ENCODE results near the gene TRIM9. TPM values are rescaled to one million over a fixed set of nuclear protein-coding genes. Genes with fewer than 3 reads are reported as not detected.
"Not testable (repeated sequence)": the region's sequence is repeated elsewhere in the genome, so short reads cannot be mapped to it uniquely, and the experiment has no call there.

TRIM9 gene
- polyA plus RNA-seq, 4 donors = 1.0 to 3.2 (median 2.4) TPM

DNA sequence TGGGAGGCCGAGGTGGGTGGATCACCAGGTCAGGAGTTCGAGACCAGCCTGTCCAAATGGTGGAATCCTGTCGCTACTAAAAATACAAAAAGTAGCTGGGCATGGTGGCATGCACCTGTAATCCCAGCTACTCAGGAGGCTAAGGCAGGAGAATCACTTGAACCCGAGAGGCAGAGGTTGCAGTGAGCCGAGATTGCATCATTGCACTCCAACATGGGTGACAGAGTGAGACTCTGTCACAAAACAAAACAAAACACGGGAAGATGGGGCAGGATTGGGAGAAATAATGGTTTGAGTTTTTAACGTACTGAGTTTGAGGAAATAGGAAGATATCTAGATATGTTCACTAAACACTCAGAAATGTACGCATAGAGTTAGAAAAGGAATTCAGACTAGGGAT is 153.3 kb downstream of the TRIM9 start:
- not testable (repeated sequence) for DNase-seq (ENCODE audit: low read depth in 4 of 4, low spot score in 2 of 4)

DNA sequence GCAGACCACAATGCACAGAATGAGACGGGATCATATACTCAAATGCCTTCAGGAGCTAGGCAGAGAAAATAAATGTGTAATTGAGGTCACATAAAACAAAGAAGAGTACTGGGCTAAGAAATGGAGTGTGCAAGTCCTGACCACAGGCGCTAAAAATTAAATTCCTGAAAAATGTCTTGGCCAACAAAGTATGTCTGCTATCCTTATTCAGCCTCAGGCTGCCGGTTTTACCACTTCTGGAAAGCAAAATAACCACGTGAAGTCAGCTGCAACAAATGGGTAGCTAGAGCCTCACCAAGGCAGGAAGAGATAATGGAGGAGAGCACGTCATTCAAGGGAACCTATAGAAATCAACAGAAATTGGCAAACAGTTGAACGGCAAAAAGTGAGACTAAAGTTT is 153.8 kb downstream of the TRIM9 start:
- no peak for DNase-seq (ENCODE audit: low read depth in 4 of 4, low spot score in 2 of 4)

DNA sequence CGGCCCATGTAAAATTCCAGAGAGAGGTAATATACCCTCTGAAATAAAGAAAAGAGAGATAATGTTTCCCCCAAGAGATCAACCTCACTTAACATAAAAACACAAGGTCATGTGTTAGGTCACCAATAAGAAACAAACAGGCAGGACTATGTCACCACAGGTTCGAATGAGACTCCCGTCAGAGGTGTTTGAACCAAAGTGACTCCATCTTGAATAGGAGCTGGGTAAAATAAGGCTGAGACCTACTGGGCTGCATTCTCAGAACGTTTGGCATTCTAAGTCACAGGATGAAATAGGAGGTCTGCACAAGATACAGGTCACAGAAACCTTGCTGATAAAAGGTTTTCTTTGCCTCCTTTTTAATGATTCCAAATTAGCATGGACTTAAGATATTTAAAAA is 157.1 kb downstream of the TRIM9 start:
- DNase-seq (ENCODE audit: low read depth in 4 of 4, low spot score in 2 of 4) = no peak

DNA sequence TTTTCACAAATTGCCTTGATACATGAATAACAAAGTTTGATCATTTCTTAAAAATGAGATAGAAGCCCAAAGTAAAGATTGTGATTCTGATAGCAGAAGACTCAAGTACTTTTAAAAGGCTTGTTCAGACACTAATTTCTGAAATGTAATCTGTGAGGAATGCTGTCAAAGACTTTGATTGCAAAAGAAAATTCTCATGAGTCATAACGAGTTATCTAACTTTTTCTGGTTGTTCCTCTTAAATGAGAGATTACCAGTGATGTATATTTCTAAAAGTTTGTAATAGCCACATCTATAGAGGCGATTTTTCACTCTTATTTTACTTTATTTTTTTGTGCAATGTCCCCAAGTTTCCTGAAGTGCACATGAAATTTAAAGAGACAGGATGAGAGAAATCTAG is 157.6 kb downstream of the TRIM9 start:
- DNase-seq (ENCODE audit: low read depth in 4 of 4, low spot score in 2 of 4) = no peak

DNA sequence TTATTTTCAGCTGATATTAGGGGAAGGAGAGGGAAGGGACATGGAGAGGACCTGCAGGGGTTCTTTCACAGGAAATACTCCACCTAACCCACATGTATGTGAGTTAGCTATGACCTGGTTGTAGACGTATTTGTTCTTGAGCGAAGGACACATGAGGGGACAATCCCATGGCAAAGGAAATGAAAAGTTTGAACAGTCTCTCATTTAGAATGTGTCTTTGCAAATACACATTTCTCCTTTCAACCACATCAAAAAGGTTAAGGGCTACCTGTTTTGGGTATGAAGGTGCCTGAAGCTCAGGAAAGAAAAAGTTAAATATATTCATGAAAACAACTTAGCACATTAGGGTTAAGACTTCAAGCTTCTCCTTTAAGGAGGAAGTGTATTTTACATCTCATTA is 158.0 kb downstream of the TRIM9 start:
- no peak for DNase-seq (ENCODE audit: low read depth in 4 of 4, low spot score in 2 of 4)

DNA sequence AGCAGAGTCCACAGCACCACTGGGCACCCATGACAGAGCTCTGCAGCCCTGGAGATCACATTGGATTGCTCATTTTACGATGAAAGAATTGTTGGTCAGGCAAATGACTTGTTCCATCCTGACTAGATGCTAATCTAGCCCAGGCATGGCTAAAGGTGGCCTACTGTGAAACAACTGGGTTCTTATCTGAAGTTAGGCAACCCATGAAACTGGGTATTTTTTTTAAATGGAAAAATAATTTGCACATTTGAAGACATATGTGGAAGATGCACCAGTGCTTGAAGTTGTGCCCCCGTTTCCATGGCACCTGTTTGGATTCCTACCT is 158.9 kb downstream of the TRIM9 start:
- no peak for DNase-seq (ENCODE audit: low read depth in 4 of 4, low spot score in 2 of 4)

DNA sequence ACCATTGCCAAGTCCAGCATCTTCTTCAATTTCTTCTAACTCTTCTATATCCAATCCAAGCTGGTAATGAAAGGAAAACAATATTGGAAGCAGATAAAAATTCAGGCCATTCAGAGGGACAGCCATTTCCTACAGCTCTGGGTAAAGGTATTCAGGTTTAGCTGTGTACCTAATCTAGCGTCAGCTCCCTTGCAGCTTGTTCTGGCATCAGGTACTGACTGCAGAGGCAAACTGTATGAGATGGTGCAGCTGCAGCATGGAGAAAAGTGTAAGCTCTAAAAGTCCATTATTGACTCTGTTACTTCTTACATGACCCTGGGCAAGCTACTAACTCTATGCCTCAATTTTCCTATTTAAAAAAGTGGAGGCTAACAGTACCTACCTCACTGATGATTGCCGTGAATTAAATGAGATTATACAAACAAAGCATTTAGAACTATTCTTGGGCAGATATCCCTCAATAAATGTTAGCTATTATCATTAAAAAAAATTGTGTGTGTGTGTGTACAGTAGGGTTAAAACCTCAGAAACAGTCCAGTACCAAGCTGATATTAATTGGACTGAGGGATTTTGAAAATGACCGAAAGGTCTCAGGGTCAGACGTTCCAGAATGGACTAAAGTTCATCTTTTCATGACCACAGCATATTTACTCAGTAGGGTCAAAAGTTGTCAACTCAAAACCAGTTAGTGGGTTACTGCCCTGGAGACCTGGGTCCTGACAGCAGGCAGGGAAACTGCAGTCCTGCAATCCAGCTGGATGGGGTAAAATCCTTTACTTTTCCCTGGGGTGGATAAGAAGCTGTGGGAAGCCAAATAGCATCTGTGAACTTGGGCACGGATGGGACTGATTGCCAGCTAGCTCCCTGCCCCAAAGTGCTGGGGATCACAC is 159.5 kb downstream of the TRIM9 start:
- DNase-seq (ENCODE audit: low read depth in 4 of 4, low spot score in 2 of 4) = no peak

DNA sequence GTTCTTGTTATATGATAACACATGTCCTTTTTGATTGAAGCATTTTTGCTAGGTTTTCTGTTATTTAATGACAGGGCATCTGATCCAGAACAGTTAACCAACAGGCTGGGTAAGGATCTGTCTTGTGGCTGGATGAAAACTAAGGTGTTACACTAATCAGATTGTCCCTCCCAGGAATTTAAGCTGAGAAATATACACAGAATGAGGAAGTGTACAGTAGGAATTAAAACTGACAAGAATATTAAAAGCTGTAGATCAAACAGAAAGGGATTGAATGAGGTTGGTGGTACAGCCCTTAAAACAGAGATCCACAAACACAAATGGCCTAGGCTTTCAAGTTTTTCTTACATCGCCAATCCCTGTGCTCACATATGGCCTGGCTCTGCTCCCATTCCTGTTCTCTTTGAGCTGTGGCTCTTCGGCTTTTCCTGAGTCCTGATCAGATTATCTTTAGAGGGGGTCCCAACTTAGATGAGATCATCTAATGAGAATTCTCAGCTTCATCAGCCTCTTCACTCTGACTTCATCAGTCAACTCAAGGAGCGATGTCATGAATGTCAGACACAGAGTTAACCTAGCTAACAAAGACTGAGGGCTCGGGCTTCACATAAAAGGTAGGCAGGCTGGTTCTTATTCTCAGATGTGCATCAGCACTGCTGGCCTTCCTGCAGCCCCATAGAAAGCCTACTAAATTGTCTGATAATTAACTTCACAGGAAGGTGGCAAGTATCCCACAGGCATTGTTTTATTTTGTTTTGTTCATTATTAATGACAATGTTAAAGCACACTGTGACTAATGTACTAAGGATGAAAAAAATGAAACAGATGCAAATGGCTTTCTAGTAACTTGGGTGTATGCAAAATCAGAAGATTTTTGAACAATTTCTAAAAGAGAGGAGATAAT is 162.1 kb downstream of the TRIM9 start:
- DNase-seq (ENCODE audit: low read depth in 4 of 4, low spot score in 2 of 4) = no peak

DNA sequence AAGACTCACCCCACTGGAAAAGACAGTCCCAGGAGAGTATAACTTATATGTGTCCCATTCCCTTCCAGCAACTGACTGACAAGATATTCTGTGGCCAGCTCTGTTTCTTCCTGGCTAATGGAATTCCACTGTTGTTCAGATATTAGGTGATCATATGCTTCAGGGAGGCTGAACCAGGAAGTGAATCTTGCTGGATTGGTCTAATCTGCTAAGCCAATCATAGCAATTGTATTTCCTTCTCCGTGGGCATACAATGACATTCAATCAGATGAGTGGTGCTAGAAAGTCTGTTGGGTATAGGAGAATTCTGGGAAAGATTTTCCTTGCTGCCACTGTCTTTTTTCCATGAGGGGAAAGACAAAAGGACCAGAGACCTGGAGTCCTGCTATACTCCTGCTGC is 162.7 kb downstream of the TRIM9 start:
- no peak for DNase-seq (ENCODE audit: low read depth in 4 of 4, low spot score in 2 of 4)

DNA sequence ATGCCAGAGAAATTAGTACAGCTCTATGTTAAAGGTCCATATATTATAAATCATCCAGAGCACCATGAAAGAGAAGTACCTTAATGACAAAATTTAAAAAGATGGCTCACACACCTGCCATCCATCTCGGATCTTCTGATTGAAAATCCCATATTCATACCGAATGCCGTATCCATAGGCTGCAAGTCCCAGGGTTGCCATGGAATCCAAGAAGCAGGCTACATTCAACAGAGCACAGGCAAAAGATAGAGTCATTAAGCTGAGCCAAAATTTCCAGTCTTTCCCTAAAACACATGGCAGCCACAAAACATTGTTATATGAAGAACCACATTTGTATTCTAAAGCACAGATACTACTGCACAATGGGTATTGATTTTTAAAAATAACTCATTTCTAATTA is 163.3 kb downstream of the TRIM9 start:
- DNase-seq (ENCODE audit: low read depth in 4 of 4, low spot score in 2 of 4) = no peak

DNA sequence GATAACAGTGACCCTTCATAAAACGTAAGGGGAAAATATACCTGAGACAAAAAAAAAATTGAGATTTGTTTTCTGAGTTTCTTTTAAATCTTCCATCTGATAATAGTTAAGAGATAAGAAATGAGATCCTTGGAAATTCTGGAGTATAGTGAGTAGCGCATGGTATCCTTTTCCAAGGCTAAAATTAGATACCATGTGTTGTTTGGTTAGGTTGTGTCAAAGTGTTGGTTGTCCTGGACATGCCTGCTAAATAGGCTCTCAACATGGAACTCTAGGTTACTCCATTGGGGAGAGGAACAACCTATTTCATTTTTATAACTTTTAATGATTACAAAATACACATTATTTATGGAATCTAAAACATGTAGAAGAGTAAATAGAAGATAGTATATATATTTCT is 165.4 kb downstream of the TRIM9 start:
- DNase-seq (ENCODE audit: low read depth in 4 of 4, low spot score in 2 of 4) = no peak

DNA sequence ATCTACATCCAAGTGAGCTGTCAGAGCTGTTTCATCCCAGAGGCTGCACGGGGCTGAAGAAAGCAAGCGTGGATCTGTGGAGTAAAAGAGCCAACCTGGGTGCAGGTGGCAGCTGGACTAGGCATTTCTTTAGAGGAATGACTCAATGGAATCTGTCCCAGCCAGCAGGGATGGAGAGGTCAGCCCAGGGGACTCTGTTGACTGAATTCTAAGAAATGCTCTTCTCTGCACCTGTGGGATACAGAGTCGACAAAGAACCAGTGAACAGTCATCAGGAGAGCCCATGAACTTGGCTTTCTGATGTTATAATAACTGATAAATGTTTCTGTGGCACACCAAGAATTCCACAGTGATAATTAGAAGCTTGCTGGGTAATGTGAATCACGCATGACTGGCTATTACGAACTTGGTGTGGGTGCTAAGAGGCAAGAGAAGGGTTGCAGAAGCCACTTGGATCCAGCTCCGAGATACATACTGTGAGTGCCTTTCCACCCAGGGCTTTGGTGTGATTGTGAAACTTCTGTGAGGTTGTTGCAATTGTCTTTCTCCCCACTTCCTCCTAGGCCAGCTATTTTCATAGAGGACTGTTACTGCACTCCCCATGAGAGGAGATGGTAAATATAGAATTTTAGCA is 166.8 kb downstream of the TRIM9 start:
- no peak for DNase-seq (ENCODE audit: low read depth in 4 of 4, low spot score in 2 of 4)

DNA sequence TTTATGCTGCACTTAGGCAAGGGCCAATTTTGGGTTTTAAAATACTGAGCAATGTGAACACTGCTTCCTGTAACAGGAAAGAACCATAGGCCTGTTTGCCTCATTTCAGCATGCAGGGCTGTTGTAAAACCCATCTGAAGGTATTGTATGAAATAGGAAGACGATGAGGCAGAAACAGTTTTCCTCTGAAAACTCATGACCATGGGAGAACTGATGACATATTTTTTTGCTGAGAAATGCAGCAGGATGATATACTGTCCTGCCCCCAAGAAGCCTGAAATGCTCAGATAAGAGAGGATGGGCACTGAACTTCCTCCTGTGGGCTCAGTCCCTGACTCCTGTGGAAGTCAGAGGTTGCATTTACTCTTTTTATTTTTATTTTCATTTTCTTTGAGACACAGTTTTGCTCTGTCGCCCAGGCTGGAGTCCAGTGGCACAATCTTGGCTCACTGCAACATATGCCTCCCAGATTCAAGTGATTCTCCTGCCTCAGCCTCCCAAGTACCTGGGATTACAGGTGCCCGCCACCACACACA is 168.0 kb downstream of the TRIM9 start:
- no peak for DNase-seq (ENCODE audit: low read depth in 4 of 4, low spot score in 2 of 4)

Other genes starting within 250 kb of the TRIM9 start
- 1 to 10 TPM in 1 of 4 donors, under 1 TPM in 3; 0.35 to 1.2 (median 0.73) TPM for gene ABHD12B, start 223.1 kb downstream of the TRIM9 start, polyA plus RNA-seq (ENCODE audit: insufficient read length in 4 of 4)
- gene PYGL, start 150.6 kb downstream of the TRIM9 start, polyA plus RNA-seq (ENCODE audit: insufficient read length in 4 of 4) = 10 to 100 TPM; 16.3 to 23.0 (median 19.3) TPM
- 10 to 100 TPM; 45.7 to 64.2 (median 50.2) TPM for gene TMX1, start 145.1 kb upstream of the TRIM9 start, polyA plus RNA-seq (ENCODE audit: insufficient read length in 4 of 4)

Measured in left renal cortex interstitium (tissue), 4 donors.